Right renal cortex interstitium (tissue), 3 donors: ENCODE measurements around the gene MATK. TPM values are rescaled to one million over a fixed set of nuclear protein-coding genes. Genes with fewer than 3 reads are reported as not detected.
"Not testable (repeated sequence)": the region's sequence is repeated elsewhere in the genome, so short reads cannot be mapped to it uniquely, and the experiment has no call there.

Experiments
- DNase-seq, 3 donors: peaks; one replicate each; pipeline ENCODE4 v3.0.0-alpha.2; 2013; ENCODE audit warnings: low read depth in 3 of 3, low spot score in 2 of 3
- polyA plus RNA-seq, 3 donors: library from polyadenylated mRNA; unstranded; fragments of 120-200 nt; gene quantifications; one replicate each; pipeline ENCODE4 v1.2.1, GENCODE V29; 2013; ENCODE audit not compliant: insufficient read length in 3 of 3

Gene MATK
- polyA plus RNA-seq, 3 donors: 0.93 to 1.4 (median 1.0) TPM

- DNase-seq: not testable (repeated sequence)
Measured at GRCh38 chr19:3757705-3758104, 28.5 kb downstream of the MATK start.

- no peak for DNase-seq
Measured at GRCh38 chr19:3753631-3754410, 32.4 kb downstream of the MATK start.

- DNase-seq: no peak
Measured at GRCh38 chr19:3752492-3752891, 33.7 kb downstream of the MATK start.

GRCh38 chr19:3751236-3751635 lies 34.9 kb downstream of the MATK start:
- no peak for DNase-seq

GRCh38 chr19:3750211-3750610 lies 36.0 kb downstream of the MATK start:
- DNase-seq: no peak

GRCh38 chr19:3748965-3749364 lies 37.2 kb downstream of the MATK start:
- DNase-seq: no peak

GRCh38 chr19:3746371-3747056 lies 39.7 kb downstream of the MATK start:
- no peak for DNase-seq

GRCh38 chr19:3745363-3746045 lies 40.7 kb downstream of the MATK start:
- no peak for DNase-seq

GRCh38 chr19:3743486-3743885 lies 42.7 kb downstream of the MATK start:
- DNase-seq: no peak

- no peak for DNase-seq
Measured at GRCh38 chr19:3740431-3740830, 45.8 kb downstream of the MATK start.

GRCh38 chr19:3738477-3739220 lies 47.5 kb downstream of the MATK start:
- no peak for DNase-seq

- no peak for DNase-seq
Measured at GRCh38 chr19:3737487-3738205, 48.5 kb downstream of the MATK start.

GRCh38 chr19:3736106-3736724 lies 50.0 kb downstream of the MATK start:
- DNase-seq: no peak

- no peak for DNase-seq
Measured at GRCh38 chr19:3734310-3734600, 51.9 kb downstream of the MATK start.

GRCh38 chr19:3733549-3734309 lies 52.5 kb downstream of the MATK start:
- no peak for DNase-seq

- no peak for DNase-seq
Measured at GRCh38 chr19:3732108-3732507, 54.1 kb downstream of the MATK start.

GRCh38 chr19:3730457-3730958 lies 55.7 kb downstream of the MATK start:
- no peak for DNase-seq
